Heart right ventricle (tissue), 16 donors: ENCODE results near the gene POU4F2. TPM values are rescaled to one million over a fixed set of nuclear protein-coding genes. Genes with fewer than 3 reads are reported as not detected.

ENCODE experiments used
- ATAC-seq, 8 donors: fragments of 200-7000 bp; cut with Tn5 transposase; one replicate each; pipeline ENCODE4 v1.9.1; 2020; ENCODE audit warnings: mild to moderate bottlenecking in 8 of 8, moderate library complexity in 8 of 8, moderate number of reproducible peaks in 1 of 8
- DNase-seq, 2 donors: peaks; one replicate each; pipeline ENCODE4 v3.0.0-alpha.2; 2020
- H3K27ac ChIP-seq, 10 donors: fragments of 200-600 bp; sonication (generic) in 2 of 10; one replicate each; pipeline versions ENCODE4 v1.5.0 to v1.8.0; 2020 to 2022; ENCODE audit warnings: mild to moderate bottlenecking in 3 of 10
- H3K27me3 ChIP-seq, 7 donors: fragments of 200-600 bp; one replicate each; pipeline ENCODE4 v1.8.0; 2021 to 2022; ENCODE audit warnings: mild to moderate bottlenecking in 2 of 7
- H3K36me3 ChIP-seq, 9 donors: fragments of 200-600 bp; sonication (generic) in 1 of 9; one replicate each; pipeline versions ENCODE4 v1.5.0 to v1.8.0; 2020 to 2022; ENCODE audit warnings: mild to moderate bottlenecking in 2 of 9
- H3K4me1 ChIP-seq, 9 donors: fragments of 200-600 bp; sonication (generic) in 1 of 9; one replicate each; pipeline versions ENCODE4 v1.5.0 to v1.8.0; 2020 to 2022; ENCODE audit warnings: mild to moderate bottlenecking in 4 of 9
- H3K4me3 ChIP-seq, 10 donors: fragments of 200-600 bp; sonication (generic) in 2 of 10; one replicate each; pipeline versions ENCODE4 v1.5.0 to v1.8.0; 2020 to 2022; ENCODE audit warnings: mild to moderate bottlenecking in 7 of 10, moderate library complexity in 2 of 10
- H3K9me3 ChIP-seq, 11 donors: fragments of 200-600 bp in 10 of 11; sonication (generic) in 2 of 11; one replicate each; pipeline versions ENCODE4 v1.5.0 to v1.8.0; 2013 to 2022; ENCODE audit warnings: mild to moderate bottlenecking in 2 of 11, control low read depth in 1 of 11, moderate library complexity in 1 of 11
- CTCF ChIP-seq, 9 donors: fragments of 200-600 bp; sonication (generic) in 2 of 9; IDR thresholded peaks; one replicate each; pipeline versions ENCODE4 v1.5.0 to v1.8.0; 2021 to 2022; ENCODE audit warnings: antibody characterized with exemption in 9 of 9, mild to moderate bottlenecking in 5 of 9, moderate library complexity in 1 of 9
- WGBS, 2 donors: extraction: QIAGEN DNeasy Blood & Tissue Kit; methylation state at CpG; one replicate each; pipeline ENCODE4 v1.1.7; 2013; ENCODE audit warnings: inconsistent platforms in 1 of 2; 5-methylcytosine and 5-hydroxymethylcytosine counted together
- intact Hi-C, 10 donors: fragments of 100-400 bp; cut with DNase I; formaldehyde crosslinking; loops; one replicate each; pipeline versions ENCODE4 v1.11.1 to v1.14.2; 2022
- polyA plus RNA-seq, 2 donors: library from polyadenylated mRNA; stranded (reverse); fragments of 200-250 nt; gene quantifications; one replicate each; pipeline ENCODE4 v1.2.3, GENCODE V29; 2013
- total RNA-seq, 10 donors: library from RNA; stranded (reverse); fragmentation: NEBNext Ultra II Directional in 3 of 10; extraction: Animal tissue kit (Norgen Biotek cat#: 25700) in 3 of 10; gene quantifications; one replicate each; pipeline versions ENCODE4 v1.2.1 to v1.2.4, GENCODE V29; 2021 to 2023
- donor health status: Arrhythmogenic right ventricular cardiomyopathy.
- donor health status: ischemic (EF 13 %, LVEDD 7.1; RV severe dilation, severe dysfunction).
- donor health status: healthy with polysubstance abuse.
- donor health status: DM: no; HTN: yes; CAD: no.
- donor health status: DM: no; HTN: no; CAD: no.
- donor health status: ischemic (EF 25% LVEDD 6.9; RV normal size, moderate dysfunction).
- donor health status: ischemic (EF 25% LVEDD 5.7; RV mildly dilated, moderate dysfunction).
- donor health status: healthy.
- donor health status: DM: yes; HTN: yes; CAD: no.
- donor health status: Ischemic cardiomyopathy.
- donor health status: ischemic (EF 35%, LVEDD 5.7; RV mildly dilated, moderate dysfunction).
- donor health status: nonischemic (EF 11% LVEDD 7.7; RV severe dilation, severe dysfunction).
- donor health status: DM: yes; HTN: yes; CAD: no.
- donor health status: PGD.
- donor health status: ischemic (EF 29% LVEDD 5.4; RV normal size, mild dysfunction).
- donor health status: nonischemic (EF 23%, LVEDD 6.1; RV moderate dilation, normal function).

Gene POU4F2
- total and polyA plus RNA-seq, 12 donors, result not detected

- ATAC-seq (no peak), DNase-seq (no peak)
- 5 to 9% methylated on average over 3 of the region's 3 CpGs for WGBS, 2 donors
- Histone ChIP-seq H3K36me3 (no peaks in the 10 kb centered on the region), H3K4me3 (no peak overlapping the region), H3K9me3 (no peaks in the 10 kb centered on the region), H3K4me1 (peaks cover 0 to 30% (median 15%) of the 10 kb centered on the region in 9 donors), H3K27me3 (peaks cover 29 to 100% (median 95%) of the 10 kb centered on the region in 7 donors), H3K27ac (no peak overlapping the region)
- intact Hi-C loops, result no loop called here
- TF ChIP-seq CTCF (IDR thresholded peaks at IDR 0.05), result no peak
Measured at GRCh38 chr4:146641762-146642161, 3.1 kb downstream of the POU4F2 start.

GRCh38 chr4:146643812-146644401 lies 5.2 kb downstream of the POU4F2 start:
- H3K27ac ChIP-seq, result no peak overlapping the region
- H3K4me1 ChIP-seq, result peaks cover 0 to 16% (median 7%) of the 10 kb centered on the region in 9 donors
- no peaks in the 10 kb centered on the region for H3K36me3 ChIP-seq
- H3K9me3 ChIP-seq, result no peaks in the 10 kb centered on the region
- intact Hi-C loops, result no loop called here
- ATAC-seq, result no peak
- DNase-seq, result no peak
- no peak overlapping the region for H3K4me3 ChIP-seq
- WGBS, 2 donors, result 4 to 6% methylated on average over 6 of the region's 6 CpGs
- H3K27me3 ChIP-seq, result peaks cover 25 to 100% (median 96%) of the 10 kb centered on the region in 7 donors
- TF ChIP-seq CTCF (IDR thresholded peaks at IDR 0.05), result no peak

GRCh38 chr4:146645921-146646320 lies 7.2 kb downstream of the POU4F2 start:
- H3K9me3 ChIP-seq, result no peaks in the 10 kb centered on the region
- ATAC-seq (no peak), DNase-seq (no peak)
- 2 to 3% methylated on average over 6 of the region's 6 CpGs for WGBS, 2 donors
- no peaks in the 10 kb centered on the region for H3K36me3 ChIP-seq
- H3K27me3 ChIP-seq, result peaks cover 7 to 98% (median 94%) of the 10 kb centered on the region in 7 donors
- TF ChIP-seq CTCF (IDR thresholded peaks at IDR 0.05), result no peak
- intact Hi-C loops, result no loop called here
- H3K4me1 ChIP-seq, result no peaks in the 10 kb centered on the region
- no peak overlapping the region for H3K27ac ChIP-seq
- H3K4me3 ChIP-seq, result no peak overlapping the region

- no peak overlapping the region for H3K4me3 ChIP-seq
- DNase-seq (no peak), ATAC-seq (no peak)
- H3K9me3 ChIP-seq, result no peaks in the 10 kb centered on the region
- no peaks in the 10 kb centered on the region for H3K4me1 ChIP-seq
- H3K27me3 ChIP-seq, result peaks cover 5 to 98% (median 93%) of the 10 kb centered on the region in 7 donors
- TF ChIP-seq CTCF (IDR thresholded peaks at IDR 0.05), result no peak
- WGBS, 2 donors, result 5 to 6% methylated on average over 13 of the region's 13 CpGs
- no peaks in the 10 kb centered on the region for H3K36me3 ChIP-seq
- H3K27ac ChIP-seq, result no peak overlapping the region
- intact Hi-C loops, result no loop called here
Measured at GRCh38 chr4:146646593-146647325, 8.1 kb downstream of the POU4F2 start.
